Nephron (organoid): ENCODE data around the gene ZBTB18.

ENCODE experiments used
- H3K27ac Mint-ChIP-seq, 3 experiments: 2 replicates each; pipeline ENCODE4 v1.8.0; 2020; ENCODE audit warnings: mixed read lengths in 3 of 3, mild to moderate bottlenecking in 2 of 3, moderate library complexity in 1 of 3
- H3K27me3 Mint-ChIP-seq: 2 replicates; pipeline ENCODE4 v1.8.0; 2021; ENCODE audit warnings: low read depth, mild to moderate bottlenecking, moderate library complexity, mixed read lengths
- H3K36me3 Mint-ChIP-seq: 2 replicates; pipeline ENCODE4 v1.8.0; 2020; ENCODE audit warnings: low read depth, mixed read lengths
- H3K4me1 Mint-ChIP-seq: 2 replicates; pipeline ENCODE4 v1.8.0; 2020; ENCODE audit warnings: mixed read lengths
- H3K4me3 Mint-ChIP-seq, 3 experiments: 2 replicates each; pipeline ENCODE4 v1.8.0; 2020; ENCODE audit warnings: mild to moderate bottlenecking in 3 of 3, mixed read lengths in 3 of 3, moderate library complexity in 2 of 3
- H3K9me3 Mint-ChIP-seq: 2 replicates; pipeline ENCODE4 v1.8.0; 2020; ENCODE audit warnings: mixed read lengths
- CTCF ChIP-seq, 3 experiments: fragments of 200-600 bp; sonication (generic); IDR thresholded peaks; one replicate each; pipeline ENCODE4 v1.5.0; 2021; ENCODE audit warnings: antibody characterized with exemption in 3 of 3; ENCODE audit not compliant: unreplicated experiment in 3 of 3

Gene ZBTB18

GRCh38 chr1:244100276-244100675 lies 49.2 kb downstream of the ZBTB18 start:
- Mint-ChIP-seq H3K27me3 (peaks cover 34% of the 10 kb centered on the region), H3K9me3 (no peaks in the 10 kb centered on the region), H3K36me3 (no peaks in the 10 kb centered on the region), H3K27ac (peak overlapping the region in 2 of 3 experiments; percentile 2 to 73), H3K4me1 (peaks cover 19% of the 10 kb centered on the region), H3K4me3 (no peak overlapping the region)
- TF ChIP-seq CTCF (IDR thresholded peaks at IDR 0.05; ENCODE audit: unreplicated experiment in 3 of 3): no peak

GRCh38 chr1:244100704-244101453 lies 49.8 kb downstream of the ZBTB18 start:
- TF ChIP-seq CTCF (IDR thresholded peaks at IDR 0.05; ENCODE audit: unreplicated experiment in 3 of 3): no peak
- H3K36me3 Mint-ChIP-seq: no peaks in the 10 kb centered on the region
- no peaks in the 10 kb centered on the region for H3K9me3 Mint-ChIP-seq
- peaks cover 22% of the 10 kb centered on the region for H3K4me1 Mint-ChIP-seq
- peak overlapping the region; percentile 24 to 43 (median 41) for H3K4me3 Mint-ChIP-seq
- H3K27me3 Mint-ChIP-seq: peaks cover 36% of the 10 kb centered on the region
- H3K27ac Mint-ChIP-seq: peak overlapping the region; percentile 2 to 73 (median 54)

- no peak for TF ChIP-seq CTCF (IDR thresholded peaks at IDR 0.05; ENCODE audit: unreplicated experiment in 3 of 3)
- Mint-ChIP-seq H3K9me3 (no peaks in the 10 kb centered on the region), H3K27ac (peak overlapping the region in 1 of 3 experiments; percentile 11), H3K36me3 (no peaks in the 10 kb centered on the region), H3K27me3 (peaks cover 35% of the 10 kb centered on the region), H3K4me3 (no peak overlapping the region), H3K4me1 (peaks cover 30% of the 10 kb centered on the region)
Measured at GRCh38 chr1:244102046-244102445, 51.0 kb downstream of the ZBTB18 start.

- no peak for TF ChIP-seq CTCF (IDR thresholded peaks at IDR 0.05; ENCODE audit: unreplicated experiment in 3 of 3)
- Mint-ChIP-seq H3K9me3 (no peaks in the 10 kb centered on the region), H3K4me3 (no peak overlapping the region), H3K27ac (no peak overlapping the region), H3K4me1 (peaks cover 33% of the 10 kb centered on the region), H3K27me3 (peaks cover 36% of the 10 kb centered on the region), H3K36me3 (no peaks in the 10 kb centered on the region)
Measured at GRCh38 chr1:244102468-244102867, 51.4 kb downstream of the ZBTB18 start.

- Mint-ChIP-seq H3K4me1 (peaks cover 33% of the 10 kb centered on the region), H3K4me3 (no peak overlapping the region), H3K27me3 (peaks cover 21% of the 10 kb centered on the region), H3K27ac (no peak overlapping the region), H3K36me3 (no peaks in the 10 kb centered on the region), H3K9me3 (no peaks in the 10 kb centered on the region)
- no peak for TF ChIP-seq CTCF (IDR thresholded peaks at IDR 0.05; ENCODE audit: unreplicated experiment in 3 of 3)
Measured at GRCh38 chr1:244104309-244105060, 53.4 kb downstream of the ZBTB18 start.
